ENCODE data around the gene ARFRP1. TPM values are rescaled to one million over a fixed set of nuclear protein-coding genes. Genes with fewer than 3 reads are reported as not detected.
A peak's percentile ranks its signal among the peaks of the same experiment; 100 is the strongest.

Gene ARFRP1
- total and polyA plus RNA-seq, 12 donors: 18.8 to 75.9 (median 42.2) TPM

DNA sequence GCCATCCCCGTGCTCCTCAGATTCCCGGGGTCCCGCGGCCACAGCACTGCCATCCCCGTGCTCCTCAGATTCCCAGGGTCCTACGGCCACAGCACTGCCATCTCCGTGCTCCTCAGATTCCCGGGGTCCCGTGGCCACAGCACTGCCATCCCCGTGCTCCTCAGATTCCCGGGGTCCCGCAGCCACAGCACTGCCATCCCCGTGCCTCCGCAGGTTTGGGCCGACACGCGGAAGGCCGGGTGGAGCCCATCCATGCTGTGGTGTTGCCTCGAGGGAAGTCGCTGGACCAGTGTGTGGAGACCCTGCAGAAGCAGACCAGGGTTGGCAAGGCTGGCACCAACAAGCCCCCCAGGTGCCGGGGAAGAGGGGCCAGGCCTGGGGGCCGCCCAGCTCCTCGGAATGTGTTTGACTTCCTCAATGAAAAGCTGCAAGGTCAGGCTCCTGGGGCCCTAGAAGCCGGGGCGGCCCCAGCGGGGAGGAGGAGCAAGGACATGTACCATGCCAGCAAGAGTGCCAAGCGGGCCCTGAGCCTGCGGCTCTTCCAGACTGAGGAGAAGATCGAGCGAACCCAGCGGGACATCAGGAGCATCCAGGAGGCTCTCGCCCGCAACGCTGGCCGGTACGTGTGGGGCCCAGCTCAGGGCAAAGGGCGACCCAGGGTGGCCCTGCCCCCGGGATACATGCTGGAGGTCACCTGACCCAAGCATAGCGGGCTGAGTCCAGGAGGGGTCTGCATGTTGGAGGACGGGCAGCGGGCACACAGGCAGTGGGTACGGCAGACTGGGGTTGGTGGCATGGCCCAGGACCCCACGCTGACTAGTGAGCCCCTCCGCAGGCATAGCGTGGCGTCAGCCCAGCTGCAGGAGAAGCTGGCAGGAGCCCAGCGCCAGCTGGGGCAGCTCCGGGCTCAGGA lies 27.4 kb upstream of the ARFRP1 start:
- TF ChIP-seq, protein P1, sequence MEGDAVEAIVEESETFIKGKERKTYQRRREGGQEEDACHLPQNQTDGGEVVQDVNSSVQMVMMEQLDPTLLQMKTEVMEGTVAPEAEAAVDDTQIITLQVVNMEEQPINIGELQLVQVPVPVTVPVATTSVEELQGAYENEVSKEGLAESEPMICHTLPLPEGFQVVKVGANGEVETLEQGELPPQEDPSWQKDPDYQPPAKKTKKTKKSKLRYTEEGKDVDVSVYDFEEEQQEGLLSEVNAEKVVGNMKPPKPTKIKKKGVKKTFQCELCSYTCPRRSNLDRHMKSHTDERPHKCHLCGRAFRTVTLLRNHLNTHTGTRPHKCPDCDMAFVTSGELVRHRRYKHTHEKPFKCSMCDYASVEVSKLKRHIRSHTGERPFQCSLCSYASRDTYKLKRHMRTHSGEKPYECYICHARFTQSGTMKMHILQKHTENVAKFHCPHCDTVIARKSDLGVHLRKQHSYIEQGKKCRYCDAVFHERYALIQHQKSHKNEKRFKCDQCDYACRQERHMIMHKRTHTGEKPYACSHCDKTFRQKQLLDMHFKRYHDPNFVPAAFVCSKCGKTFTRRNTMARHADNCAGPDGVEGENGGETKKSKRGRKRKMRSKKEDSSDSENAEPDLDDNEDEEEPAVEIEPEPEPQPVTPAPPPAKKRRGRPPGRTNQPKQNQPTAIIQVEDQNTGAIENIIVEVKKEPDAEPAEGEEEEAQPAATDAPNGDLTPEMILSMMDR (IDR thresholded peaks at IDR 0.05): peak in 1 of 6 experiments; percentile 2
- no peak for TF ChIP-seq POLR2A (IDR thresholded peaks at IDR 0.05)
- WGBS, 4 donors: 65 to 79% (median 69%) methylated on average over 31 to 48 of the region's 48 CpGs
- intact Hi-C loops (cut with DNase I): no loop called here

DNA sequence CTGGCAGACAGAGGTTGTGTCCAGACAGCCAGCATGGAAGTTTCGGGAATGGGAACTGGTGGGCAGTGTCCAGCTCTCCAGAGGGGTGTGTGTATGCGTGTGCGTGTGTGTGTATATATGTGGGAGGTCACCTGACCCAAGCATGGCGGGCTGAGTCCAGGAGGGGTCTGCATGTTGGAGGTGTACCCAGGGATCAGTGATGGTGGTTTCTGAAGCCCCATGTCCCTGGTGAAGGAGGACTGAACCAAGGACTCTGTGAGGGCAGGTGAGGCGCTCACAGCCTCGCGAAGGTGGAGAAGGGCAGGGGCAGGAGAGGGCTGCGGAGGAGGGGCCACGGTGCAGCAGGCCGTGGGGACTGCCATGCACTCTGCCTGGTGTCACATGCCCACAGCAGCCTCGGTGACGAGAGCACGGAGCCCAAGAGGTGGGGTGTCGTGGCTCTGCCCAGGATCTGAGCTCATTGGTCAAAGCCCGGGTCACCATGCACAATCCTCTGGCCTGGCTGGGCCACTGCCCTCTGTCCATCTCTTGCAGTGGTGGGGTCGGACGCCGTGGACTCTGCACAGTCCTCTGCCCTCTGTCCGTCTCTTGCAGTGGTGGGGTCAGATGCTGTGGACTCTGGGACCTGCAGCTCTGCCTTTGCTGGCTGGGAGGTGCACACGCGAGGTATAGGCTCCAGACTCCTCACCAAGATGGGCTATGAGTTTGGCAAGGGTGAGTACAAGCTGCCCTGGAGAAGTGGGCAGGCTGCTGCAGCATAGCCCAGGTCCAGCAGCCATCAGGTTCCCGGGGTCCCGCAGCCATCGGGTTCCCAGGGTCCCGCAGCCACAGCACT lies 26.6 kb upstream of the ARFRP1 start:
- intact Hi-C loops (cut with DNase I): no loop called here
- Histone ChIP-seq H3K27me3 (no peaks in the 10 kb centered on the region), H3K27ac (no peak overlapping the region), H3K4me1 (replicated peaks in 1 of 2) (peaks cover 23 to 26% of the 10 kb centered on the region in 2 donors), H3K4me3 (no peak overlapping the region), H3K9me3 (replicated peaks in 1 of 3) (no peaks in the 10 kb centered on the region), H3K36me3 (replicated peaks in 1 of 2) (peaks cover 0 to 24% of the 10 kb centered on the region in 2 donors)
- WGBS, 4 donors: 92 to 100% (median 93%) methylated on average over 6 to 25 of the region's 25 CpGs
- TF ChIP-seq, protein P1 (IDR thresholded peaks at IDR 0.05): no peak
- TF ChIP-seq POLR2A (IDR thresholded peaks at IDR 0.05): no peak
- peak in 1 of 7 donors; percentile 21 for DNase-seq

More for the DNA sequence above, 27.4 kb upstream of the ARFRP1 start:
- Histone ChIP-seq H3K27ac (no peak overlapping the region), H3K4me3 (no peak overlapping the region), H3K4me1 (replicated peaks in 1 of 2) (peaks cover 23 to 26% of the 10 kb centered on the region in 2 donors), H3K27me3 (no peaks in the 10 kb centered on the region), H3K36me3 (replicated peaks in 1 of 2) (peaks cover 0 to 24% of the 10 kb centered on the region in 2 donors), H3K9me3 (replicated peaks in 1 of 3) (no peaks in the 10 kb centered on the region)
- DNase-seq: peak in 5 of 7 donors; percentile 27 to 63 (median 42)

DNA sequence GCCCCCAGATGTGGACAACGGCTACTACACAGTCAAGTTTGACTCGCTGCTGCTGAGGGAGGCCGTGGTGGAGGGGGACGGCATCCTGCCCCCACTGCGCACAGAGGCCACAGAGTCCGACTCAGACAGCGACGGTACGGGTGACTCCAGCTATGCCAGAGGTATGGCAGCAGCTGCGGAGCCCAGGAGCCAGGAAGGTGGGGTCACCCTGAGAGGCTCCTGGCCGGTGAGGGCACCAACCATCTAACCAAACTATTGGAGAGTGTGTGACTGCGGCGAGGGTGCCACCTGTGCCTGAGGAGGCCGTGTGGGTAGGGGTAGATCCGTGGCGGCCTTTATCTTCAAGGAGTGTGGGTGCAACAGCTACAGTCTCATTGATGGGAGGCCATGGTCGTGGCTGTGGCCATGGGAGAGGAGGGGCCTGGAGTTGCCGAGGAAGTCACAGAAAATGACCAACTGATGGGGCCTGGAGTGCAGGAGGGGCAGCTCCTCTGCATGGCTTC lies 25.9 kb upstream of the ARFRP1 start:
- H3K27ac ChIP-seq: no peak overlapping the region
- intact Hi-C loops (cut with DNase I): no loop called here
- 89 to 94% (median 93%) methylated on average over 8 to 18 of the region's 18 CpGs for WGBS, 4 donors
- peaks cover 0 to 24% of the 10 kb centered on the region in 2 donors for H3K36me3 ChIP-seq (replicated peaks in 1 of 2)
- TF ChIP-seq POLR2A (IDR thresholded peaks at IDR 0.05): no peak
- TF ChIP-seq, protein P1 (IDR thresholded peaks at IDR 0.05): no peak
- H3K9me3 ChIP-seq (replicated peaks in 1 of 3): no peaks in the 10 kb centered on the region
- DNase-seq: peak in 1 of 7 donors; percentile 27
- H3K4me3 ChIP-seq: no peak overlapping the region
- H3K4me1 ChIP-seq (replicated peaks in 1 of 2): peaks cover 19 to 20% of the 10 kb centered on the region in 2 donors
- H3K27me3 ChIP-seq: no peaks in the 10 kb centered on the region

DNA sequence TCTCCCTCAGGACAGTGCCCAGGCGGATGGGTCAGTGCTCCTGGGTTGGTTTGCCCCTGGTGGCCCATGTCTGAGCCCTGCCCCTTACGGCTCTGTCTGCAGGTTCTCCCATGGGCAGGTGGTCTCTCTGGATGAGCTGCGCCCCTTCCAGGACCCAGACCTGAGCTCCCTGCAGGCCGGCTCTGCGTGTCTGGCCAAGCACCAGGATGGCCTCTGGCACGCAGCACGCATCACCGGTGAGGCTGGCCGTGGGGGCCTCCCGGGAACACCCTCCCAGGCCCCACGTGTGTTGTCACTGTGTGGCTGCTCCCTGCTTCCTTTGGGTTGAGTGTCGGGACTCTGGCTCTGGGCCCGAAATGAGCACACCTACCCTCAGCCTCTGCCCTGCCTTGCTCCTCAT lies 25.3 kb upstream of the ARFRP1 start:
- no peaks in the 10 kb centered on the region for H3K9me3 ChIP-seq (replicated peaks in 1 of 3)
- 73 to 94% (median 90%) methylated on average over 2 to 13 of the region's 13 CpGs for WGBS, 4 donors
- no peaks in the 10 kb centered on the region for H3K27me3 ChIP-seq
- no peak for DNase-seq
- no peak overlapping the region for H3K4me3 ChIP-seq
- peaks cover 0 to 24% of the 10 kb centered on the region in 2 donors for H3K36me3 ChIP-seq (replicated peaks in 1 of 2)
- TF ChIP-seq, protein P1 (IDR thresholded peaks at IDR 0.05): no peak
- no peak for TF ChIP-seq POLR2A (IDR thresholded peaks at IDR 0.05)
- H3K27ac ChIP-seq: no peak overlapping the region
- peaks cover 19 to 20% of the 10 kb centered on the region in 2 donors for H3K4me1 ChIP-seq (replicated peaks in 1 of 2)
- intact Hi-C loops (cut with DNase I): no loop called here
